HG03565 (cell line): ENCODE results near the gene PHF2.
A peak's percentile ranks its signal among the peaks of the same experiment; 100 is the strongest.

Source experiments
- ATAC-seq: cut with Tn5 transposase; IDR thresholded peaks from one replicate; pipeline ENCODE4 v1.9.1; 2021; ENCODE audit warnings: mild to moderate bottlenecking, moderate library complexity; ENCODE audit not compliant: unreplicated experiment

Gene PHF2

GRCh38 chr9:93576258-93577077 is at the start of gene PHF2:
TSS of gene PHF2 (plus strand) at chr9:93576584. CDS start at chr9:93576774, 190 bp downstream.
- peak; percentile 38 for ATAC-seq

DNA sequence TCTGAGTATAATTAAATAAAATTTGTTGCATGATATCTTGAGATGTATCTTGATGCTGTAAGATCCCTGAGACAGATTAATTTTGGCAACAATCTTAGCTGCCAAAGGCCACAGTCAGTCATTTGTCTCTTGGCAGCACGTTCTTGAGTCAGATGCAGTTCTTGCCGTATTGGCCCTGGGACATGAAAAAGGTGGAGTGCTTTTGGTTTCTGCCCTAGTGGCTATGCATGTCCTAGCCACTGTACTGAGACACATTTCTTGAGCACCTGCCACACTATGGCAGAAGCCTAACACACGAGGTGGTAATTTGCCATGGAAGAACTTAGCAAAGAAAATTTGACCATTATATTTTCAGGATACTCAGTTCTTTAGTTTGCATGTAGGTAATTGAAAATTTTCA is 45.0 kb upstream of the PHF2 start:
- no peak for ATAC-seq

- ATAC-seq = no peak
Observed at GRCh38 chr9:93532141-93532540, 44.2 kb upstream of the PHF2 start.

GRCh38 chr9:93533863-93534262 is 42.5 kb upstream of the PHF2 start:
- no peak for ATAC-seq

GRCh38 chr9:93536167-93536566 is 40.2 kb upstream of the PHF2 start:
- no peak for ATAC-seq

DNA sequence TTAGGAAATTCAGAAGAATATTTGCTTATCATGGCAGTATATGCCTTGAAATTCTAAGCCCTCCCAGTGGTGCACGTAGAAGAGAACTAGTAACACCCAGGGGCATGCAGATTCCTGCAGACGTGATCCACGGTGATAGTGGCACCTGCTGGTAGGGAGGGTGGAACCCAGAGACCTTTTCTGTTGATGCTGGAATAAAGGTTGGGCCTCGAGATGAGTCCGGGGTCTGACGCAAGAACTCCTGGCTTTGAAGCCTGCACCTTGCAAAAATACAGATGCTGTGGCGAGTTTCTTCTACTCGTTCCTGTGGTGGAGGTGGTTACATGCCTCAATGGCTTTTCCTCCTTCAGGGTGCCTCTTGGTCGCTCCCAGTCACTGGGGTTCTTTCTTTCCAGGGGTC is 39.5 kb upstream of the PHF2 start:
- no peak for ATAC-seq

DNA sequence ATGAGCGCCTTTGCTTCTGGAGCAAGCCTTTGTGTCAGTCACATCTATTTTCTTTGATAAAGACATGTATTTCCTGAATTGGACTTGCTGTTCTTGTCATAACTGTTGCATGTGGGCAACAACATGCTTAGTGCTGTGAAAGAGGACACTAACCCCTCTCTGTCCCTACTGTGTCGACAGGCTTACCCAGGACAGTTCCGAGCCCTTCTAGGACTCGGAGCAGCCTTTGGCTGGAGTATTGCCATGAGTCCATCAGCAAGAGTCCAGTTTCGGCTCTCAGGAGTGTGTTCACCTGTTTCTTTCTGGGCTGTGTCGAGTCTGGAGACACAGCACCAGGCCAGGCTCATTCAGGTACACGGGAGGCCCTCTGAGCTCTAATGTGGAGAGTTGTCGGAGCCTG is 36.1 kb upstream of the PHF2 start:
- ATAC-seq = no peak

- ATAC-seq = no peak
Observed at GRCh38 chr9:93541005-93541404, 35.4 kb upstream of the PHF2 start.

GRCh38 chr9:93541581-93542349 is 34.6 kb upstream of the PHF2 start:
- no peak for ATAC-seq

DNA sequence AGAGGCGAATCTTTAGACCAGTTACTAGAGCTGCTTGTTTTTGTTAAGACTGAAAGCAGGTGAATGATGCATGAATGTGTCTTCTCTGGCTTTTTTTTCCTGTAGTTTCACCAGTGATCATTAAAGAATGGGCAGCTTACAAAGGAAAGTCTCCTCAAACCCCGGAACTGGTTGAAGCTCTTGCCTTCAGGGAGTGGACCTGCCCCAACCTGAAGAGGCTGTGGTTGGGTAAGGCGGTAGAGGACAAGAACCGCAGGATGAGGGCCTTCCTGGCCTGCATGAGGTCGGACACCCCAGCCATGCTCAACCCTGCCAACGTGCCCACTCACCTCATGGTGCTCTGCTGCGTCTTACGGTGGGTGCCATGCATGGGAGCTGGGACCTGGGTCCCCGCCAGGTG is 33.3 kb upstream of the PHF2 start:
- ATAC-seq = no peak

DNA sequence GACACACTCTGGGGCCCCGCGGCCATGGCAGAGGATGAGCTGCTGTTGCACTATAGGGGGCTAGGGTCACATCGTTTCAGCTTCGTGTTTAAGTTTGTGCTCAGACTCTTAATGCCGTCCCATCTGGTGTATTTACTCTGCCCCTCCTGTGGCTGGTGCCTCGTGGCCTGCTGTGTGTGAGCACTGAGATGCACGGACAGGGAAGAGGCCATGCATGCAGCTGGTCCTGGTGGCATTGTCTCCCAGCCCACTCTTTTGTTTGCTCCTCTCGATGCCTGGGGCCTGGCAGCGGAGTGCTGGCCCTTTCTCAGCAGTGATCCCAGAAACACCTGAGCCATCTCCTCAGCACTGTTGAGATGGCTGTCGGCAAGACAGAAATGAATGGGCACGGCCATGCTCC is 30.0 kb upstream of the PHF2 start:
- no peak for ATAC-seq

- no peak for ATAC-seq
Observed at GRCh38 chr9:93549611-93550010, 26.8 kb upstream of the PHF2 start.

DNA sequence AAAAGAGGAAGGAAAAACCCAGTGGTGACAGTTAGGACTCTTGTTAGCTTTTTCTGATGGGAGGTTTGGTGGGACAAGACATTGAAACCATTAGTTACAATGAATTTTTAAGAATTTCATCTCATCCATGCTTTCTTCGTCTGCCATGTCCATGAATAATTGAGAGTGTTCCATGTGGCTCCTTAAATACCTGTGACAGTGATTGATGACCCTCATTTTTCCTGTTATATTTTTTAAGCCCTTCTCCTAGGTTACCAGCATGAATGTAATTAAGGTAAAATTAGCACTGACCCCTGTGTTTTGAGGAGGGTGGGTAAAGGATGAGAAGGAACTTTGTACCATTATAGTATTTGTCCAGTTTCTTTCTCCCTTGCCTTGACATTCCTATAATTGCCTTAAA is 23.5 kb upstream of the PHF2 start:
- ATAC-seq = no peak

DNA sequence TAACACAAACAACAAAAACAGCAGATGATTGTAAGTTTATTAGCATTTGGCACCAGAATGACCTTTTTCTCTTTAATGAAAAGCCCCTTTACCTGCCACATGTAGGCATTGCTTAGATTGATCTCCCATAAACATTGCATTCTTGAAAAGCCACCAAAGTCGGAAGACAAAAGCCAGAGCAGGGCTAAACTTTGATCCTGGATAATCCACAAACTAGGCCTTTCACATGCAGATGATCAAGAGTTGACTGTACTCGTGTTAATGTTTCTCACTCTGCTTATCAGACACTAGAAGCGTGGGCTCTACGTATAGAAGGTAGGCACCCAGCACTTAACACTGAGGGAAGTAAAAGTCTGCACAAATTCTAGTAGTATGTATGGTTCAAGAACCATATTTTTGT is 21.0 kb upstream of the PHF2 start:
- no peak for ATAC-seq

DNA sequence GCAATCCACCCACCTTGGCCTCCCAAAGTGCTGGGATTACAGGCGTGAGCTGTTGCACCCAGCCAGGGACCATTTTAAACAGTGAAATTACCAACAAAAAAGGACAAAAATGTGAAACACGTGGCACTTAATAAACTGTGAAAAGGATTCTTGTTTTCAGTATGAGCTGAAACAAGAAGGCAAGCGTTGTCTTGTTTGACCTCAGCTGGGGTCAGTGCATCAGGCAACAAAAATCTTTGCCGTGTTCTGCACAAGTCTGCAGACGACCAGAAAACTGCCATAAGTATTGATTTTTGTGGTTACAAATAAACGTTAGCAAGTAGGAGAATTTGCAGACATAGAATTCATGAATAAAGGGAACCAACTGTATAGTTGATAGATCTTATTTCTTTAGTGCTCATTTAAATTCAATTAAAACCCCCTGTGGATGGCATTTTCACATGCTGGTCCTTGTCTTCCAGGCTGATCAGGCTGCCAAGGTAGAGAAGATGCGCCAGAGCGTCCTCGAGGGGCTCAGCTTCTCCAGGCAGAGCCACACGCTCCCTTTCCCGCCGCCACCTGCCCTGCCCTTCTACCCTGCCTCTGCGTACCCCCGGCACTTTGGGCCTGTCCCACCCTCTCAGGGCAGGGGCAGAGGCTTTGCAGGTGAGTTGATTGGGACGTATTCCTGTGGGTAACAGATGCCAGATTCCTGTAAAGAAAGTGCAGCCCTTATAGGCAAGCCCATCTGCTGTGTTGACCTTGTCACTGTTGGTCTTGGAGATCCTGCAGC is 18.8 kb upstream of the PHF2 start:
- ATAC-seq = no peak

- no peak for ATAC-seq
Observed at GRCh38 chr9:93558503-93558902, 17.9 kb upstream of the PHF2 start.

GRCh38 chr9:93560991-93561390 is 15.4 kb upstream of the PHF2 start:
- no peak for ATAC-seq

- ATAC-seq = no peak
Observed at GRCh38 chr9:93562157-93562556, 14.2 kb upstream of the PHF2 start.

- ATAC-seq = no peak
Observed at GRCh38 chr9:93565089-93565488, 11.3 kb upstream of the PHF2 start.

DNA sequence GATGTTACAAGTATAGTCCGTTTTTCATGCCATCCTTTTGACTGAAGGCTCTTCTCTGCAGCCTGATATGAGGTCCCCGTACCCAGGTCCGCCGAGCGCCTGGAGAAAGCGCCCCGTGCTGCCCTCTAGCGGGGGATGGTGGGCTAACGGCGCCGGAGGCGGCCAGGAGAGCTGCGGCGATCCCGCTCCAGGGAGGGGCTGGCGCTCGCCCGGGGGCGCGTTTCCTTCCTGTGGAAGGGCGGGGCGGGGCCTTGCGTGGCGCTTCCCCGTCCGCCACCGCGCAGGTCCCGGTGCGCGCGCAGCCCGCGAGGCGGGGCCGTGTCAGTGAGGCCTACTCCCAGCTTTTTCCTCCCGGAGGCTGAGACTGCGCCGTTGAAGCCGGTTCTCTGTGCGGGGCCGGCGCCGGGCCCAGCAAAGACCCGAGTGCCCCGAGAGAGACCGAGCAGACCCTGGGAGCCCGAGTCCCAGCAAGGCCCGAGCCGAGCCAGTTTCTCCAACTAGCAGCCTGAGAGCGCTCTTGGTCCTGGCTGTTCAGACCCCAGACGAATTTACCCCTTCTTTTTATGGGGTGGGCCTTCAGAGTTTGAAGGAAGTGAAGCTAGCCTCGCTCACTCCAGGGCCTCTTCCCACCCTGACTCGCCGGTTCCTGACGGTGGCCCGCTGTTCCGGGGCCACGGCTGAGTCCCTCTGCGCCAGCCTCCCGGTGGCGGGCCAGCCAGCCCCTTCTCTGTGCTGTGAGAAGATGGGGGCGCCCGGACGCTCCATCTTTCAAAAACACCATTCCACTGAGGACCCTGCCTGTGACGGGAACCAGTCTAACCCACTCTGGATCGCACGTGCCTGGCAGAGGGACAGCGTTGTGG is 9.7 kb upstream of the PHF2 start:
- ATAC-seq = peak; percentile 87
